HepG2 (cell line): ENCODE data around the gene JMJD8. TPM values are rescaled to one million over a fixed set of nuclear protein-coding genes. Genes with fewer than 3 reads are reported as not detected.

ENCODE experiments used
- CHD2 ChIP-seq: IDR thresholded peaks from 2 replicates; pipeline ENCODE4 v1.6.1; 2011; ENCODE audit warnings: low read depth, low read length, improper control_type of control experiment
- EEA1 ChIP-seq: sonication (generic); formaldehyde crosslinking; IDR thresholded peaks from 2 replicates; pipeline ENCODE4 v1.5.1; 2020; ENCODE audit warnings: mild to moderate bottlenecking, missing genetic modification reagents, borderline replicate concordance
- ELF1 ChIP-seq: sonication (generic); formaldehyde crosslinking; IDR thresholded peaks from 2 replicates; pipeline ENCODE4 v1.4.0; 2020; ENCODE audit warnings: missing genetic modification reagents
- GABPA ChIP-seq, 2 experiments: IDR thresholded peaks; 2 replicates each; pipeline ENCODE4 v1.6.1; 2011 to 2016; ENCODE audit warnings: low read depth in 2 of 2, low read length in 1 of 2, missing biosample characterization in 1 of 2, missing genetic modification characterization in 1 of 2
- GABPB1 ChIP-seq: IDR thresholded peaks from 2 replicates; pipeline ENCODE4 v1.6.1; 2016; ENCODE audit warnings: mild to moderate bottlenecking, missing genetic modification reagents, moderate library complexity, missing compliant biosample characterization
- GZF1 ChIP-seq: sonication (generic); formaldehyde crosslinking; IDR thresholded peaks from 2 replicates; pipeline ENCODE4 v1.5.1; 2020; ENCODE audit warnings: mild to moderate bottlenecking, missing genetic modification reagents
- IKZF4 ChIP-seq: sonication (generic); formaldehyde crosslinking; IDR thresholded peaks from 2 replicates; pipeline ENCODE4 v1.5.1; 2020; ENCODE audit warnings: borderline replicate concordance, mild to moderate bottlenecking, low read depth, missing genetic modification reagents; ENCODE audit errors: not compliant biosample characterization
- JUNB ChIP-seq: sonication (generic); formaldehyde crosslinking; IDR thresholded peaks from 2 replicates; pipeline ENCODE4 v1.8.0; 2022; ENCODE audit warnings: missing genetic modification reagents, mild to moderate bottlenecking, borderline replicate concordance
- MAFK ChIP-seq, 2 experiments: IDR thresholded peaks in 1 of 2; conservative IDR thresholded peaks in 1 of 2; 2 replicates each; pipeline ENCODE4 v1.6.1; 2011; ENCODE audit warnings: improper control_type of control experiment in 2 of 2, low read length in 2 of 2
- MLXIP ChIP-seq: sonication (generic); formaldehyde crosslinking; IDR thresholded peaks from 2 replicates; pipeline ENCODE4 v1.9.0; 2021; ENCODE audit warnings: missing genetic modification reagents, borderline replicate concordance
- NFATC3 ChIP-seq: sonication (generic); formaldehyde crosslinking; IDR thresholded peaks from 2 replicates; pipeline ENCODE4 v1.5.1; 2020; ENCODE audit warnings: mild to moderate bottlenecking, missing genetic modification reagents
- NFKBIZ ChIP-seq: IDR thresholded peaks from 2 replicates; pipeline ENCODE4 v1.6.1; 2018; ENCODE audit warnings: missing genetic modification reagents, missing compliant biosample characterization
- NFYC ChIP-seq: IDR thresholded peaks from 2 replicates; pipeline ENCODE4 v1.6.1; 2016; ENCODE audit warnings: missing genetic modification reagents, missing compliant biosample characterization
- RCOR2 ChIP-seq: IDR thresholded peaks from 2 replicates; pipeline ENCODE4 v1.6.1; 2016; ENCODE audit warnings: missing biosample characterization, missing genetic modification reagents
- SETDB1 ChIP-seq: sonication (generic); formaldehyde crosslinking; IDR thresholded peaks from 2 replicates; pipeline ENCODE4 v1.5.1; 2020; ENCODE audit warnings: missing genetic modification reagents, mild to moderate bottlenecking, borderline replicate concordance
- SNAI1 ChIP-seq: sonication (generic); formaldehyde crosslinking; IDR thresholded peaks from 2 replicates; pipeline ENCODE4 v1.5.0; 2020; ENCODE audit warnings: mild to moderate bottlenecking, missing genetic modification reagents, borderline replicate concordance
- SPEN ChIP-seq: sonication (generic); formaldehyde crosslinking; IDR thresholded peaks from 2 replicates; pipeline ENCODE4 v1.5.1; 2020; ENCODE audit warnings: low read depth, mild to moderate bottlenecking, missing genetic modification reagents
- ZFP36 ChIP-seq: fragments of 150-350 bp; IDR thresholded peaks from 2 replicates; pipeline ENCODE4 v1.6.1; 2018; ENCODE audit warnings: borderline replicate concordance, low read length, low read depth; ENCODE audit not compliant: partially characterized antibody
- ZMYM4 ChIP-seq: sonication (generic); formaldehyde crosslinking; IDR thresholded peaks from 2 replicates; pipeline ENCODE4 v1.8.1; 2023; ENCODE audit warnings: mild to moderate bottlenecking, missing genetic modification reagents
- ZNF468 ChIP-seq: sonication (generic); formaldehyde crosslinking; IDR thresholded peaks from 2 replicates; pipeline ENCODE4 v1.8.0; 2022; ENCODE audit warnings: mild to moderate bottlenecking, moderate library complexity, missing genetic modification reagents
- ZNF687 ChIP-seq: sonication (generic); formaldehyde crosslinking; IDR thresholded peaks from 2 replicates; pipeline ENCODE4 v1.5.1; 2020; ENCODE audit warnings: mild to moderate bottlenecking, missing genetic modification reagents, moderate library complexity
- ZNF792 ChIP-seq: IDR thresholded peaks from 2 replicates; pipeline ENCODE4 v1.6.1; 2016
- polyA plus RNA-seq, 8 experiments: library from polyadenylated mRNA; depleted of rRNA in 3 of 8; stranded (reverse) in 7 of 8; unstranded in 1 of 8; fragments of >200 nt; fragmentation: Illumina TruSeq in 4 of 8; extraction: Trizol in 4 of 8; gene quantifications; 2 replicates each; pipeline versions ENCODE4 v1.2.1 to v1.2.3, GENCODE V29; 2011 to 2016; ENCODE audit warnings: low read depth in 4 of 8, missing spikeins in 1 of 8, mixed read lengths in 1 of 8; ENCODE audit not compliant: insufficient read depth in 1 of 8
- total RNA-seq, 5 experiments: library from RNA; depleted of rRNA; stranded (reverse); fragments of >200 nt; fragmentation: Illumina TruSeq; extraction: Trizol; gene quantifications; 2 replicates each; pipeline ENCODE4 v1.2.3, GENCODE V29; 2016; ENCODE audit warnings: low read depth in 1 of 5
- TF ChIP-seq, protein P1 (sequence below): fragments of 450-650 bp; IDR thresholded peaks from 2 replicates; pipeline ENCODE4 v1.6.1; 2016

Gene JMJD8
- total and polyA plus RNA-seq, 2 of the 13 experiments (the other 11 are each of a cell fraction or from before 2014, with no cell fraction given) = 2.6 to 11.8 TPM

GRCh38 chr16:714079-714478, 29.9 kb upstream of the JMJD8 start (continued):
- TF ChIP-seq SNAI1 (no peak), NFKBIZ (CRISPR knock-in tag) (no peak), ZNF687 (peak; percentile 71; the same call in 1 of the 2 replicates), IKZF4 (no peak), MAFK (conservative IDR thresholded peaks at IDR 0.05 in 1 of 2, IDR thresholded peaks at IDR 0.05 in 1 of 2; ENCODE audit: low read length in 2 of 2) (0 out of 4 replicates have a peak, but pooled peaks of 1 of the 2 experiments have one; percentile 7), ZMYM4 (CRISPR knock-in tag) (no peak), MLXIP (CRISPR knock-in tag) (no peak), NFYC (CRISPR knock-in tag) (no peak), ZNF468 (no peak), GZF1 (CRISPR knock-in tag) (no peak), CHD2 (no peak), RCOR2 (no peak), ELF1 (CRISPR knock-in tag) (no peak), EEA1 (CRISPR knock-in tag) (no peak), NFATC3 (CRISPR knock-in tag) (no peak), SETDB1 (CRISPR knock-in tag) (no peak), SPEN (CRISPR knock-in tag) (no peak), GABPA (IDR thresholded peaks at IDR 0.05; ENCODE audit: low read depth, low read length) (no peak), GABPA (CRISPR knock-in tag; IDR thresholded peaks at IDR 0.05; ENCODE audit: low read depth) (peak; percentile 34; the same call in 1 of the 2 replicates), ZFP36 (no peak), JUNB (CRISPR knock-in tag) (no peak), GABPB1 (no peak), ZNF792 (CRISPR knock-in tag) (no peak)
- TF ChIP-seq, protein P1, sequence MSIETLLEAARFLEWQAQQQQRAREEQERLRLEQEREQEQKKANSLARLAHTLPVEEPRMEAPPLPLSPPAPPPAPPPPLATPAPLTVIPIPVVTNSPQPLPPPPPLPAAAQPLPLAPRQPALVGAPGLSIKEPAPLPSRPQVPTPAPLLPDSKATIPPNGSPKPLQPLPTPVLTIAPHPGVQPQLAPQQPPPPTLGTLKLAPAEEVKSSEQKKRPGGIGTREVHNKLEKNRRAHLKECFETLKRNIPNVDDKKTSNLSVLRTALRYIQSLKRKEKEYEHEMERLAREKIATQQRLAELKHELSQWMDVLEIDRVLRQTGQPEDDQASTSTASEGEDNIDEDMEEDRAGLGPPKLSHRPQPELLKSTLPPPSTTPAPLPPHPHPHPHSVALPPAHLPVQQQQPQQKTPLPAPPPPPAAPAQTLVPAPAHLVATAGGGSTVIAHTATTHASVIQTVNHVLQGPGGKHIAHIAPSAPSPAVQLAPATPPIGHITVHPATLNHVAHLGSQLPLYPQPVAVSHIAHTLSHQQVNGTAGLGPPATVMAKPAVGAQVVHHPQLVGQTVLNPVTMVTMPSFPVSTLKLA = no peak
